Measurements from ENCODE around the gene ZG16.

- TF ChIP-seq GABPA (IDR thresholded peaks at IDR 0.05; ENCODE audit: borderline replicate concordance, insufficient read depth, low read length) (no peak), SIRT6 (IDR thresholded peaks at IDR 0.05; ENCODE audit: low read length) (no peak), EP300 (IDR thresholded peaks at IDR 0.05; ENCODE audit: borderline replicate concordance in 1 of 2, low read depth in 2 of 2, low read length in 2 of 2) (no peak), ATF3 (IDR thresholded peaks at IDR 0.05; ENCODE audit: insufficient read depth, low read depth, low read length) (no peak), ASH2L (IDR thresholded peaks at IDR 0.05; ENCODE audit: low read length) (no peak)
- TF ChIP-seq, protein P1, sequence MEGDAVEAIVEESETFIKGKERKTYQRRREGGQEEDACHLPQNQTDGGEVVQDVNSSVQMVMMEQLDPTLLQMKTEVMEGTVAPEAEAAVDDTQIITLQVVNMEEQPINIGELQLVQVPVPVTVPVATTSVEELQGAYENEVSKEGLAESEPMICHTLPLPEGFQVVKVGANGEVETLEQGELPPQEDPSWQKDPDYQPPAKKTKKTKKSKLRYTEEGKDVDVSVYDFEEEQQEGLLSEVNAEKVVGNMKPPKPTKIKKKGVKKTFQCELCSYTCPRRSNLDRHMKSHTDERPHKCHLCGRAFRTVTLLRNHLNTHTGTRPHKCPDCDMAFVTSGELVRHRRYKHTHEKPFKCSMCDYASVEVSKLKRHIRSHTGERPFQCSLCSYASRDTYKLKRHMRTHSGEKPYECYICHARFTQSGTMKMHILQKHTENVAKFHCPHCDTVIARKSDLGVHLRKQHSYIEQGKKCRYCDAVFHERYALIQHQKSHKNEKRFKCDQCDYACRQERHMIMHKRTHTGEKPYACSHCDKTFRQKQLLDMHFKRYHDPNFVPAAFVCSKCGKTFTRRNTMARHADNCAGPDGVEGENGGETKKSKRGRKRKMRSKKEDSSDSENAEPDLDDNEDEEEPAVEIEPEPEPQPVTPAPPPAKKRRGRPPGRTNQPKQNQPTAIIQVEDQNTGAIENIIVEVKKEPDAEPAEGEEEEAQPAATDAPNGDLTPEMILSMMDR (IDR thresholded peaks at IDR 0.05; ENCODE audit: control extremely low read depth in 1 of 3, insufficient read depth in 1 of 3, low read depth in 1 of 3, low read length in 3 of 3): no peak
Observed at GRCh38 chr16:29821643-29822115, 43.6 kb downstream of the ZG16 start.
